Mesenchymal stem cell (in vitro differentiated cells and primary cell): ENCODE results near the gene TEP1.

Experiments used
- DNase-seq: peaks from one replicate; pipeline ENCODE4 v3.0.0-alpha.2; 2013
- H2AFZ ChIP-seq: one replicate; pipeline ENCODE4 v1.6.1; 2013; ENCODE audit warnings: low read depth, mild to moderate bottlenecking, control low read depth, inconsistent platforms, low read length, moderate library complexity
- H2AK5ac ChIP-seq: 2 replicates; pipeline ENCODE4 v1.6.1; 2013; ENCODE audit warnings: low read length, moderate library complexity, mild to moderate bottlenecking, inconsistent platforms; ENCODE audit not compliant: severe bottlenecking
- H2BK120ac ChIP-seq: one replicate; pipeline ENCODE4 v1.6.1; 2013; ENCODE audit warnings: low read depth, mild to moderate bottlenecking, inconsistent platforms, low read length, moderate library complexity
- H2BK12ac ChIP-seq, 2 experiments: one replicate each; pipeline ENCODE4 v1.6.1; 2013; ENCODE audit warnings: inconsistent platforms in 2 of 2, low read length in 2 of 2, mild to moderate bottlenecking in 2 of 2, moderate library complexity in 2 of 2, control low read depth in 1 of 2
- H2BK15ac ChIP-seq: one replicate; pipeline ENCODE4 v1.6.1; 2013; ENCODE audit warnings: mild to moderate bottlenecking, low read depth, inconsistent platforms; ENCODE audit not compliant: poor library complexity, severe bottlenecking
- H2BK5ac ChIP-seq: 2 replicates; pipeline ENCODE4 v1.6.1; 2013; ENCODE audit warnings: low read depth, mild to moderate bottlenecking, low read length, control low read depth, inconsistent platforms; ENCODE audit not compliant: poor library complexity, severe bottlenecking
- H3K14ac ChIP-seq, 2 experiments: one replicate each; pipeline ENCODE4 v1.6.1; 2013; ENCODE audit warnings: inconsistent platforms in 2 of 2, low read length in 2 of 2, control low read depth in 1 of 2, mild to moderate bottlenecking in 1 of 2, moderate library complexity in 1 of 2
- H3K18ac ChIP-seq, 2 experiments: one replicate each; pipeline ENCODE4 v1.6.1; 2013; ENCODE audit warnings: inconsistent platforms in 2 of 2, low read length in 2 of 2, control low read depth in 1 of 2, low read depth in 1 of 2, mild to moderate bottlenecking in 1 of 2
- H3K23ac ChIP-seq, 2 experiments: one replicate each; pipeline ENCODE4 v1.6.1; 2013; ENCODE audit warnings: inconsistent platforms in 2 of 2, low read length in 2 of 2, mild to moderate bottlenecking in 2 of 2, moderate library complexity in 2 of 2, control low read depth in 1 of 2
- H3K27ac ChIP-seq: 2 replicates; pipeline ENCODE4 v1.5.1; 2013; ENCODE audit warnings: mild to moderate bottlenecking, moderate library complexity, low read length, control low read depth, inconsistent platforms; ENCODE audit not compliant: poor library complexity, severe bottlenecking
- H3K27me3 ChIP-seq, 2 experiments: 2 replicates each; pipeline versions ENCODE4 v1.6.1 to v1.7.0; 2013; ENCODE audit warnings: low read length in 2 of 2, mild to moderate bottlenecking in 2 of 2, moderate library complexity in 2 of 2, control low read depth in 1 of 2, inconsistent platforms in 1 of 2; ENCODE audit not compliant: control insufficient read depth in 1 of 2, insufficient read depth in 1 of 2
- H3K36me3 ChIP-seq, 2 experiments: 2 replicates each; pipeline versions ENCODE4 v1.6.1 to v1.7.0; 2013; ENCODE audit warnings: low read length in 2 of 2, control low read depth in 1 of 2, inconsistent platforms in 1 of 2, low read depth in 1 of 2, mild to moderate bottlenecking in 1 of 2; ENCODE audit not compliant: insufficient read depth in 2 of 2, control insufficient read depth in 1 of 2
- H3K4ac ChIP-seq, 2 experiments: one replicate each; pipeline ENCODE4 v1.6.1; 2013; ENCODE audit warnings: inconsistent platforms in 2 of 2, low read length in 2 of 2, mild to moderate bottlenecking in 2 of 2, moderate library complexity in 2 of 2, control low read depth in 1 of 2, low read depth in 1 of 2
- H3K4me1 ChIP-seq: 2 replicates; pipeline ENCODE4 v1.6.1; 2013; ENCODE audit warnings: low read depth, low read length, control low read depth; ENCODE audit not compliant: control insufficient read depth, insufficient read depth
- H3K4me2 ChIP-seq: 2 replicates; pipeline ENCODE4 v1.6.1; 2013; ENCODE audit warnings: low read length, mild to moderate bottlenecking, inconsistent platforms; ENCODE audit not compliant: poor library complexity, severe bottlenecking
- H3K4me3 ChIP-seq, 2 experiments: 2 replicates each; pipeline versions ENCODE4 v1.5.1 to v1.7.0; 2013; ENCODE audit warnings: low read length in 2 of 2, mild to moderate bottlenecking in 2 of 2, control low read depth in 1 of 2, low read depth in 1 of 2; ENCODE audit not compliant: insufficient read depth in 1 of 2
- H3K79me1 ChIP-seq: replicated peaks from 2 replicates; pipeline ENCODE4 v1.6.1; 2013; ENCODE audit warnings: mild to moderate bottlenecking, control low read depth, low read length, inconsistent platforms; ENCODE audit not compliant: poor library complexity, severe bottlenecking
- H3K9ac ChIP-seq: 2 replicates; pipeline ENCODE4 v1.7.0; 2013; ENCODE audit warnings: mild to moderate bottlenecking, low read length, moderate library complexity
- H3K9me3 ChIP-seq: 2 replicates; pipeline ENCODE4 v1.7.0; 2013; ENCODE audit warnings: mild to moderate bottlenecking, low read length; ENCODE audit not compliant: control insufficient read depth
- H4K8ac ChIP-seq: one replicate; pipeline ENCODE4 v1.6.1; 2013; ENCODE audit warnings: inconsistent platforms, mild to moderate bottlenecking, low read length, moderate library complexity
- H4K91ac ChIP-seq: one replicate; pipeline ENCODE4 v1.6.1; 2013; ENCODE audit warnings: mild to moderate bottlenecking, low read length, inconsistent platforms
- WGBS: methylation state at CpG from one replicate; pipeline ENCODE4 v1.1.7; 2013; ENCODE audit warnings: mixed read lengths; 5-methylcytosine and 5-hydroxymethylcytosine counted together

The TEP1 gene

DNA sequence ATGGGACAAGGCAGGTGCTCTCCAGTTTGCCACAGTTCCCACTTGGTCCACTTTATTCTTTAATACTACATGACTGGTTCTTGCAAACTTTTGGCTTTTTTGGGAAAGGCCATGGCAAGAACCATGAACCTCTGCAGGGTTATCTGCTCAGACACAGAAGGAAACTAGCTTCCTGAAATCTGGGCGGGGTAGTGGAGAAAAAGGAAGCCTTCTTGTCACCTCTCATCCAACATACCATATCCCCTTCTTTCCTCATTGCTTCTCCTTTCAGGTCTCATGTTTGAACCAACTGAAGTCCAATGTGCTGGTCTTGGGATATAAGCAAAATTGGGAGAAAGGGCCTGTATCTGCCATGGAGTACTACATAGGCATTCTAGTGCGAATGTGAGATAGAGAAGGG, 28.2 kb upstream of the TEP1 start:
- no peak overlapping the region for H4K91ac ChIP-seq
- H2BK12ac ChIP-seq = no peak overlapping the region
- H4K8ac ChIP-seq = no peak overlapping the region
- no peak overlapping the region for H3K4me2 ChIP-seq
- H3K4me3 ChIP-seq = no peak overlapping the region
- no peaks in the 10 kb centered on the region for H3K79me1 ChIP-seq
- no peak overlapping the region for H2BK5ac ChIP-seq
- H3K23ac ChIP-seq = no peak overlapping the region
- H3K9me3 ChIP-seq = no peaks in the 10 kb centered on the region
- H3K36me3 ChIP-seq = peaks cover 7 to 22% of the 10 kb centered on the region in 2 experiments
- no peak overlapping the region for H2AK5ac ChIP-seq
- H2AFZ ChIP-seq = no peak overlapping the region
- H2BK15ac ChIP-seq = no peak overlapping the region
- peaks cover 0 to 4% of the 10 kb centered on the region in 2 experiments for H3K27me3 ChIP-seq
- no peak overlapping the region for H3K27ac ChIP-seq
- H3K4me1 ChIP-seq = no peaks in the 10 kb centered on the region
- no peak overlapping the region for H3K18ac ChIP-seq
- 100% methylated on average over 2 of the region's 2 CpGs for WGBS
- H3K9ac ChIP-seq = no peak overlapping the region
- H2BK120ac ChIP-seq = no peak overlapping the region
- no peak for DNase-seq
- H3K14ac ChIP-seq = no peak overlapping the region
- H3K4ac ChIP-seq = no peak overlapping the region

DNA sequence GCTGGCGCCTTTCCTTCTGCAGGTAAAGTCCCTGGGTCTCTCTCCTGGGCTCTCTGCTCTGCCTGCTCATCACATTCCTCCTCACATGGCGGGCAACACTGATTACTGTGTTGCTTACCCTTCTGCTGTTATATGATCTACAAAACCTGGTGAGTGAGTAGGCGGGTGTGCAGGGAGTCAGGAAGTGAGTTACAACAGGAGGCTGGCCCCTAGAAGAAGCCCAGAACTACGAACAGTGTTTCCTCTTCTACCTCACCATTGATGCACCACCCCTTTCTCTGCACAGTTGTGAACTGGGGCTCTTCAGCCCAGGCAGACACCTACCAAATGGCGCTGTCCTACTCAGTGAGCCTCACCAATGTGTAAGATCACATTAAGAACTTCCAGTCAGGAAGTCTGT, 27.6 kb upstream of the TEP1 start:
- 79% methylated on average over 3 of the region's 5 CpGs for WGBS
- H3K9ac ChIP-seq = no peak overlapping the region

GRCh38 chr14:20440465-20440864, 27.2 kb upstream of the TEP1 start:
- Histone ChIP-seq H2AFZ (no peak overlapping the region), H2BK5ac (no peak overlapping the region), H2BK15ac (no peak overlapping the region), H2BK120ac (no peak overlapping the region), H3K14ac (no peak overlapping the region), H3K23ac (no peak overlapping the region), H3K4me1 (peaks cover 6% of the 10 kb centered on the region), H3K4me3 (no peak overlapping the region), H3K36me3 (peaks cover 3 to 12% of the 10 kb centered on the region in 2 experiments), H2AK5ac (no peak overlapping the region), H4K8ac (no peak overlapping the region), H3K9ac (no peak overlapping the region), H3K9me3 (no peaks in the 10 kb centered on the region), H3K27ac (no peak overlapping the region), H3K27me3 (peaks cover 0 to 10% of the 10 kb centered on the region in 2 experiments), H4K91ac (no peak overlapping the region), H3K4ac (no peak overlapping the region), H3K4me2 (no peak overlapping the region), H3K18ac (no peak overlapping the region), H3K79me1 (no peaks in the 10 kb centered on the region), H2BK12ac (no peak overlapping the region)
- no peak for DNase-seq
- 94% methylated on average over 2 of the region's 5 CpGs for WGBS

More for the DNA sequence above, 27.6 kb upstream of the TEP1 start:
- Histone ChIP-seq H2BK15ac (no peak overlapping the region), H3K18ac (no peak overlapping the region), H3K14ac (no peak overlapping the region), H4K8ac (no peak overlapping the region), H2BK12ac (no peak overlapping the region), H2AK5ac (no peak overlapping the region), H3K27me3 (peaks cover 0 to 6% of the 10 kb centered on the region in 2 experiments), H2BK5ac (no peak overlapping the region), H2BK120ac (no peak overlapping the region), H3K4me3 (no peak overlapping the region), H3K4me1 (peaks cover 5% of the 10 kb centered on the region), H2AFZ (no peak overlapping the region), H4K91ac (no peak overlapping the region), H3K36me3 (peaks cover 3 to 16% of the 10 kb centered on the region in 2 experiments), H3K4ac (no peak overlapping the region), H3K4me2 (no peak overlapping the region), H3K79me1 (no peaks in the 10 kb centered on the region), H3K23ac (no peak overlapping the region), H3K27ac (no peak overlapping the region), H3K9me3 (no peaks in the 10 kb centered on the region)
- DNase-seq = no peak

DNA sequence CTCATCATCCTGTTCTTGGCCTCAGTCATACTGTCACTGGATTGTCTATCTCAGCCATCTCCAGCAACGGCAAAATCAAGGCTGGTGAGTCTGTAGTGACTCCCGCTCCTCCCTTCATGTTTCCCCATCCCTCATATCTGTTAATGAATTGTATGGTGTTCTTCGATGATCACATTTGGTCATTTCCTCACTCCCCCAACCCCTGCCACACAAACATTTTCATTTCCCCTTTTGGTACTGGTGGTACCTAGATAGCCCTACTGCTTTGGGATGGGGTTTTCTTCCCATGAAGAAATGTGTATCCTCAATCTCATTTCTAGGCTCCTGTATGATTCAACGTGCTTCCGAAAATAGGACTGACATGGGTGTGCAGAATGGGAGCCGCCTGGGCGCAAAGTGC, 25.4 kb upstream of the TEP1 start:
- H3K14ac ChIP-seq = no peak overlapping the region
- H2BK120ac ChIP-seq = no peak overlapping the region
- no peak overlapping the region for H2BK5ac ChIP-seq
- no peak overlapping the region for H2BK12ac ChIP-seq
- no peak for DNase-seq
- H3K23ac ChIP-seq = no peak overlapping the region
- H3K9me3 ChIP-seq = no peaks in the 10 kb centered on the region
- no peak overlapping the region for H4K8ac ChIP-seq
- no peak overlapping the region for H2AFZ ChIP-seq
- no peaks in the 10 kb centered on the region for H3K79me1 ChIP-seq
- H3K4ac ChIP-seq = no peak overlapping the region
- H3K9ac ChIP-seq = no peak overlapping the region
- no peak overlapping the region for H2BK15ac ChIP-seq
- WGBS = 88% methylated on average over 7 of the region's 7 CpGs
- H3K27me3 ChIP-seq = peaks cover 0 to 17% of the 10 kb centered on the region in 2 experiments
- H4K91ac ChIP-seq = no peak overlapping the region
- H3K4me2 ChIP-seq = no peak overlapping the region
- H3K27ac ChIP-seq = no peak overlapping the region
- no peaks in the 10 kb centered on the region for H3K36me3 ChIP-seq
- no peak overlapping the region for H3K18ac ChIP-seq
- no peak overlapping the region for H2AK5ac ChIP-seq
- no peak overlapping the region for H3K4me3 ChIP-seq
- H3K4me1 ChIP-seq = peaks cover 6% of the 10 kb centered on the region
